Progenitor cell of endocrine pancreas (in vitro differentiated cells): ENCODE data around the gene UBR4. TPM values are rescaled to one million over a fixed set of nuclear protein-coding genes. Genes with fewer than 3 reads are reported as not detected.
A peak's percentile ranks its signal among the peaks of the same experiment; 100 is the strongest.

ENCODE experiments used
- DNase-seq: peaks from one replicate; pipeline ENCODE4 v3.0.0; 2021; ENCODE audit warnings: low spot score; ENCODE audit not compliant: unreplicated experiment
- H3K27ac Mint-ChIP-seq: 2 replicates; pipeline ENCODE4 v1.8.0; 2021; ENCODE audit warnings: mild to moderate bottlenecking, moderate library complexity, mixed read lengths
- H3K27me3 Mint-ChIP-seq: 2 replicates; pipeline ENCODE4 v1.8.0; 2021; ENCODE audit warnings: mixed read lengths
- H3K36me3 Mint-ChIP-seq: 2 replicates; pipeline ENCODE4 v1.8.0; 2022; ENCODE audit warnings: mixed read lengths; ENCODE audit not compliant: insufficient read depth
- H3K4me1 Mint-ChIP-seq: 2 replicates; pipeline ENCODE4 v1.8.0; 2021; ENCODE audit warnings: low read depth, mixed read lengths
- H3K4me3 Mint-ChIP-seq: 2 replicates; pipeline ENCODE4 v1.8.0; 2021; ENCODE audit warnings: low read depth, mild to moderate bottlenecking, moderate library complexity, mixed read lengths
- H3K9me3 Mint-ChIP-seq: 2 replicates; pipeline ENCODE4 v1.8.0; 2021; ENCODE audit warnings: low read depth, mixed read lengths
- CTCF ChIP-seq: fragments of 200-600 bp; sonication (generic); IDR thresholded peaks from one replicate; pipeline ENCODE4 v1.5.0; 2021; ENCODE audit warnings: antibody characterized with exemption, mild to moderate bottlenecking; ENCODE audit not compliant: unreplicated experiment
- total RNA-seq: library from RNA; stranded (reverse); gene quantifications from 2 replicates; pipeline ENCODE4 v1.2.1, GENCODE V29; 2021

The UBR4 gene
- total RNA-seq, 1 donor from 2014 or later: 155 TPM

GRCh38 chr1:19036813-19037605 lies 173.1 kb downstream of the UBR4 start:
- Mint-ChIP-seq H3K36me3 (no peaks in the 10 kb centered on the region), H3K27ac (peak overlapping the region; percentile 86), H3K4me1 (peaks cover 7% of the 10 kb centered on the region), H3K4me3 (no peak overlapping the region), H3K27me3 (peaks cover 24% of the 10 kb centered on the region), H3K9me3 (no peaks in the 10 kb centered on the region)
- no peak for TF ChIP-seq CTCF
- no peak for DNase-seq

GRCh38 chr1:19036041-19036812 lies 173.8 kb downstream of the UBR4 start:
- Mint-ChIP-seq H3K4me1 (peaks cover 7% of the 10 kb centered on the region), H3K9me3 (no peaks in the 10 kb centered on the region), H3K27ac (peak overlapping the region; percentile 86), H3K36me3 (no peaks in the 10 kb centered on the region), H3K4me3 (no peak overlapping the region), H3K27me3 (peaks cover 24% of the 10 kb centered on the region)
- DNase-seq: no peak
- TF ChIP-seq CTCF: no peak

- no peak for DNase-seq
- Mint-ChIP-seq H3K27ac (peak overlapping the region; percentile 49), H3K4me1 (peaks cover 7% of the 10 kb centered on the region), H3K27me3 (peaks cover 19% of the 10 kb centered on the region), H3K36me3 (no peaks in the 10 kb centered on the region), H3K4me3 (no peak overlapping the region), H3K9me3 (no peaks in the 10 kb centered on the region)
- TF ChIP-seq CTCF: no peak
Observed at GRCh38 chr1:19035377-19036040, 174.6 kb downstream of the UBR4 start.

DNA sequence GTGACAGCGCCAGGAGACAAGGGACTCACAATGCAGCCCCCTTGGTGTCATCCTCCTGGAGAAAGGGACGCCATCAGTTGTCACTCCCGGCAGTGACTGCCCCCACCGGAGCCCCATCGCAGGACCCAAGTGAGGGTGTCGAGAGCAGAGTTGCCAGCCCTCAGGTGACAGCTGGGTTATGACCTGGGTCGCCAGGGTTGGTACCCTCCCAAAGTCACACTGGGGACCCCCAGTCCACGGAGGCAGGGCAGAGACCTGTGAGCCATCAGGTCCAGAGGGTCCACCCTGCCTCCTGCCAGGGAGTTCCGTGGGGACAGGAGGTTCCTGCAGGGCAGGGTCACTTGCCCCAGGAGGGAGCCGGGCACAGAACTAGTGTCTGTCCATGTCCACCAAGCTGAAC lies 175.3 kb downstream of the UBR4 start:
- peaks cover 7% of the 10 kb centered on the region for H3K4me1 Mint-ChIP-seq
- no peaks in the 10 kb centered on the region for H3K36me3 Mint-ChIP-seq
- no peak for TF ChIP-seq CTCF
- DNase-seq: no peak
- H3K9me3 Mint-ChIP-seq: no peaks in the 10 kb centered on the region
- peaks cover 16% of the 10 kb centered on the region for H3K27me3 Mint-ChIP-seq
- no peak overlapping the region for H3K4me3 Mint-ChIP-seq
- H3K27ac Mint-ChIP-seq: no peak overlapping the region
